ENCODE results near the gene EDAR. TPM values are rescaled to one million over a fixed set of nuclear protein-coding genes. Genes with fewer than 3 reads are reported as not detected.
A peak's percentile ranks its signal among the peaks of the same experiment; 100 is the strongest.

The EDAR gene
- total and polyA plus RNA-seq, 7 donors, result under 0.01 to 0.87 TPM; not detected in 5

DNA sequence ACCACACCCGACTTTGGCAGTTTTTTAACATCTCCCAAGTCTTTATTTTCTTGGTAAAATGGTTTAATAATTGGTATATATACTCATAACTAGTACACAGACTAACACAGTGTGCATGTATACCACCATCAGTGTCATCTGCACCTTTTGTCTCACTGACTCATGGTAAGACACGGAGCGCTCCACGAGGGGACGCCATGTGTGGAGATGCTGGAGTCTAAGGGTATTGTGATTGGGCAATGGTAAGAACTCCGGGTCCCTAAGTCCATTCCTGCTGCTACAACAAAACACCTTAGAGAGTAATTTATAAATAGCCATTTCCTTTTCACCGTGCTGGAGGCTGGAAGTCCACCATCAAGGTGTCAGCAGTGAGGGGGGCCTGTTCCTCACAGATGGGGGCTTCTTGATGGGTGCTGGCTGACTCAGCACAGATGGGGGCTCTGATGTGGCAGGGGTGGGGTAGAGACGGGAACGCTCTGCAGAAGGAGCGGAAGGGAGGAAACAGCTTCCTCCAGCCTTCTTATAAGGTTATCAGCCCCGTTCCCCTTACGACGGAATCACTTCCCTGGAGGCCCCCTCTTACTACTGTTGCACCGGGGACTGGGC lies 42.0 kb upstream of the EDAR start:
- DNase-seq, result no peak
- Histone ChIP-seq H3K4me3 (peak overlapping the region; percentile 11 to 50 (median 35)), H3K9me3 (no peaks in the 10 kb centered on the region), H3K4me1 (peaks cover 0 to 12% (median 8%) of the 10 kb centered on the region in 4 donors), H3K36me3 (no peaks in the 10 kb centered on the region), H3K27me3 (peaks cover 0 to 8% (median 4%) of the 10 kb centered on the region in 3 donors), H3K27ac (peak overlapping the region in 1 of 4 donors; percentile 26)
- 48 to 71% methylated on average over 14 of the region's 14 CpGs for WGBS, 2 donors
- intact Hi-C loops (cut with DNase I), result no loop called here
- no peak for TF ChIP-seq POLR2A (IDR thresholded peaks at IDR 0.05)

DNA sequence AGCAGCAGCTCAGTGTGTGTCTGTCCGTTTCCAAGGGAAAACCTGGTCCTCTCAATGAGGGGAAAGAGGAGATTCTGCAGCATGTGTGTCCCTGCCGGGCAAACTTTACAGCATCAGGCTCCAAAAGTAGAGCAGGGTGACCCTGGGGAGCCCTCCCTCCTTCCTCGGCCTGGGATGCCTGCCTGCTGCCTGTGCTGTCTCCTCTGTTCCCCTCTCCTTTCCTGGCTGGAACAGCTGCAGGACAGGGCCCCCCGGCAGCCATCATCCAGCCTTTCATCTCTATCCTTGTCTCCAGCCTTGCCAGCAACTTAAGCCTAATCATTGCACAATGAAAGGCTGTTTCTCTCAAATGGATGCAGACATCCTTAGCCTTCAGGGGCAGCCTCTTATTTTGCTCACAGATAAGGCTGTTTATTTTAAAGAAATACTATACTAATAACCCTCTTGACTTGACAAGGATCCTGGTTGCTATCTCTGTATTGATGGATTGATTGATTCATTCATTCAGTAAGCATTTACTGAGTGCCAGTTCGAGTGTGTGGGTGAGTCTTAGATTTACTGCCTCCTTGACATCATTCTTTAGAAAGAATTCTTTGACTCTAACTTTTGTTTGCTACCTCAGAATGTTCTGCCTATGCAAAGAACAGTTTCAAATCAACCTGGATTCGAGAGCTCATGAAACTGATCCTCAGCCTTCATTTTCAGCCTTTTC lies 40.6 kb upstream of the EDAR start:
- whole genome bisulfite sequencing, 2 donors, result 83 to 89% methylated on average over 6 of the region's 6 CpGs
- Histone ChIP-seq H3K4me3 (no peak overlapping the region), H3K9me3 (no peaks in the 10 kb centered on the region), H3K36me3 (no peaks in the 10 kb centered on the region), H3K4me1 (peaks cover 0 to 12% (median 8%) of the 10 kb centered on the region in 4 donors), H3K27me3 (peaks cover 0 to 8% (median 4%) of the 10 kb centered on the region in 3 donors), H3K27ac (no peak overlapping the region)
- no peak for TF ChIP-seq POLR2AphosphoS5 (IDR thresholded peaks at IDR 0.05)
- no peak for TF ChIP-seq EP300 (IDR thresholded peaks at IDR 0.05)
- no peak for TF ChIP-seq POLR2A (IDR thresholded peaks at IDR 0.05)
- TF ChIP-seq, protein P1, sequence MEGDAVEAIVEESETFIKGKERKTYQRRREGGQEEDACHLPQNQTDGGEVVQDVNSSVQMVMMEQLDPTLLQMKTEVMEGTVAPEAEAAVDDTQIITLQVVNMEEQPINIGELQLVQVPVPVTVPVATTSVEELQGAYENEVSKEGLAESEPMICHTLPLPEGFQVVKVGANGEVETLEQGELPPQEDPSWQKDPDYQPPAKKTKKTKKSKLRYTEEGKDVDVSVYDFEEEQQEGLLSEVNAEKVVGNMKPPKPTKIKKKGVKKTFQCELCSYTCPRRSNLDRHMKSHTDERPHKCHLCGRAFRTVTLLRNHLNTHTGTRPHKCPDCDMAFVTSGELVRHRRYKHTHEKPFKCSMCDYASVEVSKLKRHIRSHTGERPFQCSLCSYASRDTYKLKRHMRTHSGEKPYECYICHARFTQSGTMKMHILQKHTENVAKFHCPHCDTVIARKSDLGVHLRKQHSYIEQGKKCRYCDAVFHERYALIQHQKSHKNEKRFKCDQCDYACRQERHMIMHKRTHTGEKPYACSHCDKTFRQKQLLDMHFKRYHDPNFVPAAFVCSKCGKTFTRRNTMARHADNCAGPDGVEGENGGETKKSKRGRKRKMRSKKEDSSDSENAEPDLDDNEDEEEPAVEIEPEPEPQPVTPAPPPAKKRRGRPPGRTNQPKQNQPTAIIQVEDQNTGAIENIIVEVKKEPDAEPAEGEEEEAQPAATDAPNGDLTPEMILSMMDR (IDR thresholded peaks at IDR 0.05), result no peak
- DNase-seq, result no peak
- intact Hi-C loops (cut with DNase I), result no loop called here

DNA sequence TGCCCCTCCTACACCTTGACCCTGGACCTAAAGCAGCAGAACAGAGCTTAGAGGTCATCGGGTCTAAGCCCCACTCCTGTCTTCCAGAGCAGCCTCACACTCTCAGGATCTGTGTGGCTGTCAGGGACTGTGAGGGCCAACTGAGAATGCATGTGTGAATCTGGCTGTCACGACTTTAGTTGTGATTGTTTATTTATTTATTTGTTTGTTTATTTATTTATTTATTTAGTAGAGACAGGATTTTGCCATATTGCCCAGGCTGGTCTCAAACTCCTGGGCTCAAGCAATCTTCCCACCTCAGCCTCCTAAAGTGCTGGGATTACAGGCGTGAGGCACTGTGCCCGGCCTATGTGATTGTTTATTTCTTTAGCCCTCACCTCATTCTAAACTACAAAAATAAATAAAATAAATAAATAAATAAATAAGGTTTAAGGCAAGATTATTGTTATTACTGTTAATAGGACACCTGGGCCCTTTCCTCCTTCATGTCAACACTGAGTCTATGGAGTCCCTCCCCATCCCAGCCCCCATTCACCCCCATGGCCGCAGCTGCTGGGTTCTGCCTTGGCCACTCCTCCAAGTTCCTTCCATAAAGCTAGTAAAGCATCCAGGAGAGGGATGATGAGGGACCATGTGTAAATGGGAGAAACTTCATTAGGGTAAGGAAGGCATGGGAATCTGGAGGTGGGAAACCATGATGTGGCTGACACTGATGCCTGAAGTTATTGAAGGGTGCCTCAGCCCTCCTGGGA lies 39.9 kb upstream of the EDAR start:
- H3K27ac ChIP-seq, result no peak overlapping the region
- H3K9me3 ChIP-seq, result no peaks in the 10 kb centered on the region
- peaks cover 0 to 8% (median 4%) of the 10 kb centered on the region in 3 donors for H3K27me3 ChIP-seq
- 84 to 85% methylated on average over 5 of the region's 5 CpGs for WGBS, 2 donors
- intact Hi-C loops (cut with DNase I), result no loop called here
- no peak for TF ChIP-seq POLR2AphosphoS5 (IDR thresholded peaks at IDR 0.05)
- no peak for TF ChIP-seq EP300 (IDR thresholded peaks at IDR 0.05)
- TF ChIP-seq POLR2A (IDR thresholded peaks at IDR 0.05), result no peak
- TF ChIP-seq, protein P1 (IDR thresholded peaks at IDR 0.05), result no peak
- no peak for DNase-seq
- no peaks in the 10 kb centered on the region for H3K36me3 ChIP-seq
- H3K4me1 ChIP-seq, result peaks cover 0 to 12% (median 8%) of the 10 kb centered on the region in 4 donors
- no peak overlapping the region for H3K4me3 ChIP-seq

DNA sequence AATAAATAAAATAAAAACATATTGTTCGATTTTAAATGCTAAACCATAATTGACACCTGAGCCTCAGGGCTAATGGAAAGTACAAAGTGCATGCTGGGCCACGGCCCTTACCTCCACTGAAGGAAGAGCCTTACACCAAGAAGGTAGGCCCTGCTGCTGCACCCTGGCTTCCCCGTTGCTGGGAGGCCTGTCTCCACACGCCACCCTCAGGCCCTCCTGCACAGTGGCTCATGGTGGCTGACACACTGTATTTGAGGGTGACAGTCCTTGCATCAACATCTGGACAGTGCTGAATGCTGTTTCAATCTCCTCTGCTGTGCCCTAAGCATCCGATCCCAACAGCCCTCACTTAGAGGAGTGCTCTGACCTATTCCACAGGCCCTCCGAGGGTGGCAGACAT lies 39.3 kb upstream of the EDAR start:
- Histone ChIP-seq H3K9me3 (no peaks in the 10 kb centered on the region), H3K27me3 (peaks cover 0 to 8% (median 4%) of the 10 kb centered on the region in 3 donors), H3K4me1 (peaks cover 0 to 12% (median 8%) of the 10 kb centered on the region in 4 donors), H3K36me3 (no peaks in the 10 kb centered on the region), H3K4me3 (no peak overlapping the region), H3K27ac (no peak overlapping the region)
- intact Hi-C loops (cut with DNase I), result no loop called here
- WGBS, 2 donors, result 70 to 86% methylated on average over 6 of the region's 6 CpGs
- DNase-seq, result no peak
- TF ChIP-seq, protein P1 (IDR thresholded peaks at IDR 0.05), result no peak
- no peak for TF ChIP-seq POLR2A (IDR thresholded peaks at IDR 0.05)
- TF ChIP-seq POLR2AphosphoS5 (IDR thresholded peaks at IDR 0.05), result no peak
- no peak for TF ChIP-seq EP300 (IDR thresholded peaks at IDR 0.05)

DNA sequence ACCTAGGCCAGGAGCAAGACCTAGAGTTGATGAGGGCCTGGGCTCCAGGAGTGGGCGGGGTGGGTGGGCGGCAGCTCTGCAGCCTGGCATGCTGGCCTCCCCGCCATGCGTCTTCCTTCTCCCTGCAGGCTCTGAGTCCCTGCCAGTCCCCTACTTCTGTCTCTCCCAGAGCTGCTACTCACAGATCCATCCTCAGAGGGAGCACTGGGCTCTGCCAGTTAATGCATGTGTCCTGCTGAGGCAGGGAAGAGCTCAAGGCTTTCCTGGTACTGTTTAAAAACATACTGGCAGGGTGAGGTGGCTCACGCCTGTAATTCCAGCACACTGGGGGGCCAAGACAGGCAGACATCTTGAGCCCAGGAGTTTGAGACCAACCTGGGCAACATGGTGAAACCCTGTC lies 38.7 kb upstream of the EDAR start:
- intact Hi-C loops (cut with DNase I), result no loop called here
- WGBS, 2 donors, result 97% methylated on average over 5 of the region's 5 CpGs
- peaks cover 0 to 8% (median 4%) of the 10 kb centered on the region in 3 donors for H3K27me3 ChIP-seq

More for the DNA sequence above, 38.7 kb upstream of the EDAR start:
- H3K4me3 ChIP-seq, result no peak overlapping the region
- TF ChIP-seq POLR2AphosphoS5 (IDR thresholded peaks at IDR 0.05) (no peak), POLR2A (IDR thresholded peaks at IDR 0.05) (no peak), EP300 (IDR thresholded peaks at IDR 0.05) (no peak)
- TF ChIP-seq, protein P1 (IDR thresholded peaks at IDR 0.05), result no peak
- no peak for DNase-seq
- peaks cover 0 to 12% (median 8%) of the 10 kb centered on the region in 4 donors for H3K4me1 ChIP-seq
- H3K9me3 ChIP-seq, result no peaks in the 10 kb centered on the region
- no peaks in the 10 kb centered on the region for H3K36me3 ChIP-seq
- H3K27ac ChIP-seq, result no peak overlapping the region

Measured in sigmoid colon (tissue), 7 donors.